Fibroblast of lung (primary cell): ENCODE measurements around the gene HIP1R. TPM values are rescaled to one million over a fixed set of nuclear protein-coding genes. Genes with fewer than 3 reads are reported as not detected.
A peak's percentile ranks its signal among the peaks of the same experiment; 100 is the strongest.

Experiments used
- DNase-seq, 2 donors: peaks; one replicate each; pipeline versions ENCODE4 v3.0.0 to v3.0.0-alpha.2; 2010; ENCODE audit warnings: low read depth in 2 of 2
- H2AFZ ChIP-seq: 2 replicates; pipeline ENCODE4 v1.5.1; 2012; ENCODE audit warnings: low read length, control low read depth, inconsistent platforms
- H3K27ac ChIP-seq: 2 replicates; pipeline ENCODE4 v1.5.1; 2011; ENCODE audit warnings: low read length, control low read depth; ENCODE audit not compliant: insufficient read depth
- H3K27me3 ChIP-seq: 2 replicates; pipeline ENCODE4 v1.5.1; 2011; ENCODE audit warnings: mild to moderate bottlenecking, low read length; ENCODE audit not compliant: control insufficient read depth, insufficient read depth
- H3K36me3 ChIP-seq: 2 replicates; pipeline ENCODE4 v1.5.1; 2011; ENCODE audit warnings: low read length; ENCODE audit not compliant: control insufficient read depth, insufficient read depth
- H3K4me1 ChIP-seq: 2 replicates; pipeline ENCODE4 v1.5.1; 2011; ENCODE audit warnings: low read length; ENCODE audit not compliant: control insufficient read depth, insufficient read depth; ENCODE audit errors: extremely low read depth
- H3K4me2 ChIP-seq: 2 replicates; pipeline ENCODE4 v1.5.1; 2011; ENCODE audit warnings: low read length, control low read depth; ENCODE audit not compliant: insufficient read depth; ENCODE audit errors: extremely low read depth
- H3K4me3 ChIP-seq, 4 experiments: fragments of 200-600 bp in 1 of 4; sonication (generic) in 1 of 4; replicated peaks in 1 of 4; 2 replicates each; pipeline ENCODE4 v1.5.1; 2011 to 2016; ENCODE audit warnings: low read length in 4 of 4, low read depth in 3 of 4, mild to moderate bottlenecking in 3 of 4, control low read depth in 2 of 4, inconsistent platforms in 1 of 4, mixed read lengths in 1 of 4; ENCODE audit not compliant: insufficient read depth in 1 of 4; ENCODE audit errors: control extremely low read depth in 1 of 4
- H3K79me2 ChIP-seq: 2 replicates; pipeline ENCODE4 v1.5.1; 2012; ENCODE audit warnings: mild to moderate bottlenecking, low read length, inconsistent platforms; ENCODE audit not compliant: control insufficient read depth, insufficient read depth
- H3K9ac ChIP-seq: 2 replicates; pipeline ENCODE4 v1.5.1; 2011; ENCODE audit warnings: mild to moderate bottlenecking, low read length, control low read depth; ENCODE audit not compliant: insufficient read depth
- H3K9me3 ChIP-seq: 2 replicates; pipeline ENCODE4 v1.5.1; 2012; ENCODE audit warnings: low read depth, low read length; ENCODE audit not compliant: control insufficient read depth, insufficient read depth
- H4K20me1 ChIP-seq: 2 replicates; pipeline ENCODE4 v1.5.1; 2011; ENCODE audit warnings: low read length; ENCODE audit not compliant: control insufficient read depth, insufficient read depth; ENCODE audit errors: extremely low read depth
- CTCF ChIP-seq, 2 donors: IDR thresholded peaks in 1 of 2; conservative IDR thresholded peaks in 1 of 2; 1 replicate in 1 of 2; 2 replicates in 1 of 2; pipeline ENCODE4 v1.5.1; 2011 to 2012; ENCODE audit warnings: low read length in 2 of 2, control low read depth in 1 of 2, inconsistent platforms in 1 of 2, low read depth in 1 of 2, mild to moderate bottlenecking in 1 of 2
- EZH2 ChIP-seq: IDR thresholded peaks from 2 replicates; pipeline ENCODE4 v1.5.1; 2012; ENCODE audit warnings: low read length, control low read depth, mild to moderate bottlenecking; ENCODE audit errors: missing control alignments
- polyA plus RNA-seq, 2 donors: library from polyadenylated mRNA; depleted of rRNA in 1 of 2; stranded (reverse) in 1 of 2; unstranded in 1 of 2; fragments of >200 nt; gene quantifications; 2 replicates each; pipeline ENCODE4 v1.2.1, GENCODE V29; 2011 to 2012; ENCODE audit warnings: missing spikeins in 1 of 2
- total RNA-seq: library from RNA; depleted of rRNA; stranded (reverse); fragments of >200 nt; gene quantifications from 2 replicates; pipeline ENCODE4 v1.2.1, GENCODE V29; 2014

Gene HIP1R
- total and polyA plus RNA-seq, 2 donors (not counting 1 experiment from before 2014, with no cell fraction given), result 3.4 to 21.3 TPM

GRCh38 chr12:122834104-122834920 is 945 bp upstream of the HIP1R start:
- Histone ChIP-seq H3K27ac (peak overlapping the region; percentile 31), H3K4me3 (peak overlapping the region; percentile 30 to 68 (median 50)), H3K79me2 (no peaks in the 10 kb centered on the region), H3K9ac (no peak overlapping the region), H4K20me1 (no peaks in the 10 kb centered on the region), H3K36me3 (no peaks in the 10 kb centered on the region), H3K4me2 (peak overlapping the region; percentile 92), H2AFZ (peak overlapping the region; percentile 69), H3K27me3 (no peaks in the 10 kb centered on the region), H3K4me1 (peaks cover 5% of the 10 kb centered on the region), H3K9me3 (no peaks in the 10 kb centered on the region)
- DNase-seq, result peak; percentile 41 to 80
- TF ChIP-seq EZH2, result no peak
- TF ChIP-seq CTCF (conservative IDR thresholded peaks at IDR 0.05 in 1 of 2, IDR thresholded peaks at IDR 0.05 in 1 of 2; ENCODE audit: low read depth in 1 of 2, low read length in 2 of 2), result peak in 1 of 2 donors; percentile 34

- TF ChIP-seq CTCF (conservative IDR thresholded peaks at IDR 0.05 in 1 of 2, IDR thresholded peaks at IDR 0.05 in 1 of 2; ENCODE audit: low read depth in 1 of 2, low read length in 2 of 2), result no peak
- no peak for TF ChIP-seq EZH2
- no peak overlapping the region for H2AFZ ChIP-seq
These were observed 431 bp downstream of the HIP1R start for GRCh38 chr12:122835750-122836026.

GRCh38 chr12:122836027-122836921 is 1.0 kb downstream of the HIP1R start:
- H3K9me3 ChIP-seq, result no peaks in the 10 kb centered on the region
- peaks cover 12% of the 10 kb centered on the region for H3K4me1 ChIP-seq
- H3K4me2 ChIP-seq, result peak overlapping the region; percentile 73
- H3K79me2 ChIP-seq, result no peaks in the 10 kb centered on the region
- no peaks in the 10 kb centered on the region for H3K27me3 ChIP-seq
- DNase-seq, result peak in 1 of 2 donors; percentile 48
- H3K4me3 ChIP-seq, result peak overlapping the region; percentile 65 to 74 (median 69)
- no peaks in the 10 kb centered on the region for H3K36me3 ChIP-seq
- no peaks in the 10 kb centered on the region for H4K20me1 ChIP-seq
- no peak overlapping the region for H3K27ac ChIP-seq
- TF ChIP-seq EZH2 (no peak), CTCF (conservative IDR thresholded peaks at IDR 0.05 in 1 of 2, IDR thresholded peaks at IDR 0.05 in 1 of 2; ENCODE audit: low read depth in 1 of 2, low read length in 2 of 2) (no peak)
- peak overlapping the region; percentile 21 for H2AFZ ChIP-seq
- H3K9ac ChIP-seq, result peak overlapping the region; percentile 45

More at GRCh38 chr12:122835750-122836026, 431 bp downstream of the HIP1R start:
- H3K9me3 ChIP-seq, result no peaks in the 10 kb centered on the region
- H3K36me3 ChIP-seq, result no peaks in the 10 kb centered on the region
- no peak for DNase-seq
- no peak overlapping the region for H3K27ac ChIP-seq
- H3K79me2 ChIP-seq, result no peaks in the 10 kb centered on the region
- no peaks in the 10 kb centered on the region for H3K27me3 ChIP-seq
- peak overlapping the region in 3 of 4 experiments; percentile 65 to 69 (median 69) for H3K4me3 ChIP-seq
- no peaks in the 10 kb centered on the region for H4K20me1 ChIP-seq
- H3K9ac ChIP-seq, result peak overlapping the region; percentile 45
- peak overlapping the region; percentile 73 for H3K4me2 ChIP-seq
- peaks cover 9% of the 10 kb centered on the region for H3K4me1 ChIP-seq
